Caco-2 (cell line): Measurements from ENCODE around the gene TSPAN1. TPM values are rescaled to one million over a fixed set of nuclear protein-coding genes. Genes with fewer than 3 reads are reported as not detected.

Source experiments
- BruUV-seq: library from RNA; stranded (reverse); fragments of 400-500 nt; replicated peaks from 2 replicates; lab custom pipeline; 2021; lab: Mats Ljungman, UMichigan
- CTCF ChIA-PET: fragments of 300-600 bp; sonication (Branson Sonifier 250); formaldehyde crosslinking; loops from one replicate; lab custom pipeline; 2022; ENCODE audit warnings: antibody characterized with exemption; lab: Charles Lee
- POLR2A ChIA-PET: fragments of 300-600 bp; sonication (Branson Sonifier 250); formaldehyde crosslinking; loops from one replicate; lab custom pipeline; 2022; ENCODE audit warnings: antibody characterized with exemption; lab: Charles Lee
- DNase-seq, 2 experiments: peaks; one replicate each; pipeline versions ENCODE4 v3.0.0 to v3.0.0-alpha.2; 2020 to 2022
- H3K27me3 ChIP-seq: replicated peaks from 2 replicates; pipeline ENCODE4 v1.6.0; 2011; ENCODE audit warnings: low read length; ENCODE audit not compliant: control insufficient read depth, insufficient read depth
- H3K36me3 ChIP-seq: 2 replicates; pipeline ENCODE4 v1.5.1; 2011; ENCODE audit warnings: low read length; ENCODE audit not compliant: control insufficient read depth, insufficient read depth
- H3K4me1 ChIP-seq: fragments of 250-450 bp; sonication (Bioruptor Pico); 2 replicates; pipeline ENCODE4 v1.5.1; 2020; ENCODE audit warnings: mild to moderate bottlenecking
- H3K4me3 ChIP-seq: 2 replicates; pipeline ENCODE4 v1.5.1; 2011; ENCODE audit warnings: low read depth, mild to moderate bottlenecking, control low read depth, low read length
- H3K9me3 ChIP-seq: fragments of 250-450 bp; sonication (Bioruptor Pico); 2 replicates; pipeline ENCODE4 v1.5.1; 2020; ENCODE audit warnings: mild to moderate bottlenecking, moderate library complexity
- H3K27ac Mint-ChIP-seq: one replicate; pipeline ENCODE4 v1.8.0; 2022; ENCODE audit warnings: mixed read lengths; ENCODE audit not compliant: unreplicated experiment
- H3K27me3 Mint-ChIP-seq: one replicate; pipeline ENCODE4 v1.8.0; 2022; ENCODE audit warnings: mixed read lengths; ENCODE audit not compliant: insufficient read depth, unreplicated experiment
- H3K36me3 Mint-ChIP-seq: one replicate; pipeline ENCODE4 v1.8.0; 2022; ENCODE audit warnings: mild to moderate bottlenecking, mixed read lengths; ENCODE audit not compliant: insufficient read depth, unreplicated experiment
- H3K4me1 Mint-ChIP-seq: one replicate; pipeline ENCODE4 v1.8.0; 2022; ENCODE audit warnings: low read depth, mixed read lengths; ENCODE audit not compliant: unreplicated experiment
- H3K4me3 Mint-ChIP-seq: one replicate; pipeline ENCODE4 v1.8.0; 2022; ENCODE audit warnings: mild to moderate bottlenecking, moderate library complexity, mixed read lengths; ENCODE audit not compliant: unreplicated experiment
- H3K9me3 Mint-ChIP-seq: one replicate; pipeline ENCODE4 v1.8.0; 2022; ENCODE audit warnings: mixed read lengths; ENCODE audit not compliant: unreplicated experiment
- CTCF ChIP-seq, 2 experiments: fragments of 200-600 bp in 1 of 2; IDR thresholded peaks; 1 replicate in 1 of 2; 2 replicates in 1 of 2; pipeline versions ENCODE4 v1.5.1 to v1.8.0; 2011 to 2022; ENCODE audit warnings: antibody characterized with exemption in 1 of 2, control low read depth in 1 of 2, inconsistent platforms in 1 of 2, low read depth in 1 of 2, low read length in 1 of 2, mild to moderate bottlenecking in 1 of 2, moderate library complexity in 1 of 2; ENCODE audit not compliant: insufficient read depth in 1 of 2, severe bottlenecking in 1 of 2, unreplicated experiment in 1 of 2
- intact Hi-C: fragments of 100-400 bp; cut with micrococcal nuclease; formaldehyde crosslinking; loops from one replicate; pipeline ENCODE4 v1.10.0; 2022; ENCODE audit not compliant: unreplicated experiment
- total RNA-seq: library from RNA; stranded (reverse); gene quantifications from 2 replicates; pipeline ENCODE4 v1.2.3, GENCODE V29; 2022

Gene TSPAN1
- total RNA-seq, 1 experiment from 2014 or later: 0.34 TPM

GRCh38 chr1:46188295-46189030 is 13.6 kb downstream of the TSPAN1 start:
- CTCF ChIA-PET: no interaction called here
- intact Hi-C loops: no loop called here
- POLR2A ChIA-PET: no interaction called here
- H3K4me3 Mint-ChIP-seq: no peak overlapping the region
- Histone ChIP-seq H3K27me3 (no peaks in the 10 kb centered on the region), H3K4me3 (no peak overlapping the region), H3K36me3 (no peaks in the 10 kb centered on the region), H3K9me3 (no peaks in the 10 kb centered on the region), H3K4me1 (peaks cover 3% of the 10 kb centered on the region)
- no TSS peak for BruUV-seq
- H3K9me3 Mint-ChIP-seq: no peaks in the 10 kb centered on the region
- no peaks in the 10 kb centered on the region for H3K27me3 Mint-ChIP-seq
- no peak for DNase-seq
- H3K36me3 Mint-ChIP-seq: peaks cover 15% of the 10 kb centered on the region
- peak overlapping the region; percentile 46 for H3K27ac Mint-ChIP-seq
- no peak for TF ChIP-seq CTCF (IDR thresholded peaks at IDR 0.05; ENCODE audit: insufficient read depth in 1 of 2, low read depth in 1 of 2, low read length in 1 of 2, severe bottlenecking in 1 of 2, unreplicated experiment in 1 of 2)
- no peaks in the 10 kb centered on the region for H3K4me1 Mint-ChIP-seq

GRCh38 chr1:46190539-46190938 is 15.7 kb downstream of the TSPAN1 start:
- CTCF ChIA-PET: no interaction called here
- no peaks in the 10 kb centered on the region for H3K27me3 Mint-ChIP-seq

More at GRCh38 chr1:46190539-46190938, 15.7 kb downstream of the TSPAN1 start:
- H3K36me3 Mint-ChIP-seq: peaks cover 15% of the 10 kb centered on the region
- Histone ChIP-seq H3K4me1 (no peaks in the 10 kb centered on the region), H3K27me3 (no peaks in the 10 kb centered on the region), H3K36me3 (no peaks in the 10 kb centered on the region), H3K9me3 (no peaks in the 10 kb centered on the region), H3K4me3 (no peak overlapping the region)
- POLR2A ChIA-PET: interaction anchor here (0.6 kb wide), 1 partner anchor 370 kb away, joined by 3 read pairs; no protein-coding TSS in a partner anchor
- H3K4me1 Mint-ChIP-seq: no peaks in the 10 kb centered on the region
- H3K9me3 Mint-ChIP-seq: no peaks in the 10 kb centered on the region
- no TSS peak for BruUV-seq
- no peak for DNase-seq
- no peak overlapping the region for H3K4me3 Mint-ChIP-seq
- no peak overlapping the region for H3K27ac Mint-ChIP-seq
- intact Hi-C loops: no loop called here
- no peak for TF ChIP-seq CTCF (IDR thresholded peaks at IDR 0.05; ENCODE audit: insufficient read depth in 1 of 2, low read depth in 1 of 2, low read length in 1 of 2, severe bottlenecking in 1 of 2, unreplicated experiment in 1 of 2)
